NT2/D1 (cell line): Measurements from ENCODE around the gene MS4A6E.

ENCODE experiments used
- YY1 ChIP-seq: IDR thresholded peaks from 2 replicates; pipeline ENCODE4 v1.6.1; 2011; ENCODE audit not compliant: insufficient read length, insufficient read depth
- ZNF274 ChIP-seq: IDR thresholded peaks from 2 replicates; pipeline ENCODE4 v1.6.1; 2011; ENCODE audit warnings: mild to moderate bottlenecking, low read depth, low read length

GRCh38 chr11:60370811-60371298, 43.8 kb downstream of the MS4A6E start:
- TF ChIP-seq ZNF274 (no peak), YY1 (no peak)
